NCI-H2227 (cell line): ENCODE results near the gene RIC8A.

Source experiments
- DNase-seq: peaks from one replicate; lab custom pipeline; 2025; ENCODE audit not compliant: unreplicated experiment; lab: John Stamatoyannopoulos, UW

RIC8A gene

DNA sequence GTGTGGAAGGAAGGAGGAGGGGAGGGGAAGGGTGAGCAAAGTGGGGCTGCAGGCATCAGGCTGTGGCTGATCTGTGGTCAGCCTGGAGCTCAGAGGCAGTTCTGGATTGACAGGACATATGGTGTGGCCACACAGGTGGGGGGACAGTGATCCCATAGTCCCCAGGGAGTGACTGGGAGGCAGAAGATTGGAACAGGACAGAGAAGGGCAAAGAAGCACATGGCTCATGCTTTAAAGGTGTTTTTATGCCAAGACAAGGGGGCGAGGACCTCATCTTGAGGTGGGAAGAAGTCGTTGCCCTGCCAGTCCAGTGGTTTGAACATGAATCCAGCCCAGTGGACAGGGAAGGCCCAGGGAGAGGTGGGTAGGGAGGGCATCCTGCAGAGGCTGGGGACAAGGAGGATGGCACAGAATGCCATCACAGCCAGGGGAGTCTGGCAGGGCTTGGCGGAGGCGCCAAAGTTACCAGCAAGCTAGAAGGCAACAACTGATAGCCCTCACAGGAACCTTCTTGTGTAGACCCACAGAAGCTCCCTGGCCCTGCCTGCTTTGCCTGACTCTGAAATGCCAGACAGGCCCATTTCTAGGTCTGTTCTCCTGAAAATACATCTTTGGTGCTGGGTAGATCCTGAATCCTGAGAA lies 3.4 kb upstream of the RIC8A start:
- DNase-seq = no peak

DNA sequence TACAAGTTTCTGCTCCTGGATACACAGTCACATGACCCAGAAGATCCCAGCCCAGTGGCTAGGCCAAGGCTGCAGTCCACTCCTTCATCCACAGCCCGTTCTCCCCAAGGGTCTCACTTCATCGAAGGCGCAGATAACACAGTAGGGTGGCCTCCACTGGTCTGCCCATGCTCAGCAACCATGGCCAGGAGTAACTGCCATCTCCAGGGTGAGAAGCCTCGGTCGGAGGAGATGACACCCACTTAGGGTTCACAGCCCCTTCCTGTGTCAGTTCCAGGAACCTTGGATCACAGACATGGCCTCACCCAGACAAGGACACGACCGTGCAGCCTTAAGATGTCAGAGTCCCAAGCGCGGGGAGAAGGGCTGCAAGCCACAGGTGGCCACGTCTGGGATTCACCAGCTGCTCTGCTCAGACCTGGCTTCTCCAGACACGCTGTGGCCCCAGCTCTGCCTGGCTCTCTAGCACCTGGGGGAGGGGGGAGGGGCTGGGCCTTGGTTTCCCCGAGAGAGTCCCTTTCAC lies 2.9 kb upstream of the RIC8A start:
- no peak for DNase-seq

DNA sequence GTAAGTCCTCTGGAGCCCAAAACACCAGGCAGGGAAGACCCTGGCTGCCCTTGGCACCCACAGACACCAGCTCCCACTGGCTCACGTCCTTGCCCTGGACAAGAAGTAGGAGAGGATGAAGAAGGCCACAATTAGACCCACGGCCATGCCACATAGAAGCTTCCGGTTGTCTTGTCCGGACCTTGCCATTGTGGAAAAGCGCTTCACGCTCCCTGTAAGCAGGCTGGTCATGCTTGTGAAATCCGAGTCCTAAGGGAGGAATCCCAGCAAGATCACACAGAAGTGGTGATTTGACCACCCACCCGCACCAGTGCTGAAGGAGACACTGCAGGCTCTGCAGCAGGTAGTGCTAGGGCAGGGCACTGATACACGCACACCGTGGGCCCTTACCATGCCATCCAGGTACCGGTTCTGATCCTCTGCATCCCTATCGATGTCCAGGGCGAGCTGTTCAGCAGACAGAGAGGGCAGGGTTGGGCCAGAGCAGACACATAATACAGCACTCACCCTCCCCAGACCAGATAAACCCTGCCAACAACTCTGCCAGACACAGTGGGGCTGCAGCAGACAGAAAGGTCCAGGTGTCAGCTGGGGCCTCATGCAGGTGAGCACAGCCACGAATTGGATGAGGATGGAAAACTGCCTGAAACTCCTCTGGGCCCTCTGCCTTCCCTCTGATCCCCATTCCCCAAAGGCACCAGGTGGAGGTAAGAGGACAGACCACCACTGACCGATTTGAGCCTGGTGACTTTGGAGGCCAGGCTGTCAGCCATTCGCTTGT lies 2.1 kb upstream of the RIC8A start:
- DNase-seq = no peak

DNA sequence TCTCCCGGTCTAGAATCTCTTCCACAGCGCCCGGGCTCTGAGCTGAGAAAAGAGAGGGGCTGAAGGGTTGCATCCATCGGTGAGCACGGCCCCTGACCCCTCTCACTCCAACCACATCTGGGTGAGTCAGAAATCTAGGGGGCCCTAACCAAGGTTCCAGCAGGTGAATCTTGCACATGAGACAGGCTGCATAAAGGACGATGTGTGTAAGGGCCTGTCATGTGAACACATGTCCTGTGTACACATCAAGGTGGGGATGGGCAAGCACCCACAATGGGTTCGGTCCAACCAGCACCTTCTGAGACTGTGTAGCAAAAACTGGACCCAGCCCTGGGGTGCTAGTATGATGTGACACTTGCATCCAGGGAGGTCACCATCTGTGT lies 1.5 kb upstream of the RIC8A start:
- no peak for DNase-seq

DNA sequence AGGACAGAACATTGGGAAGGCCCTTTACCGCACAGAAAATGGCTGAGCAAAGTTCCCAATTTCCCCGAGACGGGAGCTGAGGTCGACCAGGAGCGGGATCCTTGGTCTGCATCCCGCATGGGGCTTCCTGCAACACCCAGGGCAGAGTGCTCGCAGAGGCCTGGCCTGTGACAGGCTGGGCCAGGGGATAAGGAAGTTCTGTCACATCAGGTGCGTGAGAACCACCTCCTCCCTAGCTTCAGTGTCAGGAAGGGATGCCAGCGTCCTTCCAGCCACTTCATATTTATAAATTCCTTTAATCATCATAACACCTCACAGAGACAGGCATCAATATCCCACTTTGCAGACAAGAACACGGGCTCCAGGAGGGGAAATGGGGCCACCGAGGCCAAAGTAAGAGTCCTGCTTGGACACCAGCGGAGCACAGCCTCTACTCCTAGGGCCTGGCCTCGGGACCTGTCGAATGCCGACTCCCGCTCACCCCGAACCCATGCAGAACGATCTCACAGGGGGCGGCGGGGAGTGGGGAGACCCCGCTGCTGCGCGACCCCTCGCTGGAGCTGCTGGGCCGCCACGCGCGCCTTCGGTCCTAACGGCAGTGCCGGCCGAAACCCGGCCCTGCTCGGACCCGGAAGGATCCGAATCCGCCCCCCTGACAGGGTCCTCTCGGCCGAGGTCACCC lies 841 bp upstream of the RIC8A start:
- DNase-seq = no peak

DNA sequence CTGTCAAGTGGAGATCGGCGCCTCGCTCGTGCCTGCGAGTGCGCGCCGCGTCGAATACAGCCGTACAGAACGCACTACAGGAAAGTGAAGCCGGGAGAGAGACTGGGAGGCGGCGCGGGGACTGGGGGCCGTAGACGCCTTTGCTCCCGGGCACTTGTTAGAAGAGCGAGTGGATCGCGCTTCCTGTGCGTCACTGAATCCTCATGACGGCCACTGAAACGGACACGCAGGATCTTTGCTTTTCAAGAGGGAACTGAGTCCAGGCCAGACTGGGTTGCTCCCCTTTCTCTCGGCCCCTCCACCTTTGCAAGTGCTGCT lies 314 bp downstream of the RIC8A start:
- DNase-seq = no peak

DNA sequence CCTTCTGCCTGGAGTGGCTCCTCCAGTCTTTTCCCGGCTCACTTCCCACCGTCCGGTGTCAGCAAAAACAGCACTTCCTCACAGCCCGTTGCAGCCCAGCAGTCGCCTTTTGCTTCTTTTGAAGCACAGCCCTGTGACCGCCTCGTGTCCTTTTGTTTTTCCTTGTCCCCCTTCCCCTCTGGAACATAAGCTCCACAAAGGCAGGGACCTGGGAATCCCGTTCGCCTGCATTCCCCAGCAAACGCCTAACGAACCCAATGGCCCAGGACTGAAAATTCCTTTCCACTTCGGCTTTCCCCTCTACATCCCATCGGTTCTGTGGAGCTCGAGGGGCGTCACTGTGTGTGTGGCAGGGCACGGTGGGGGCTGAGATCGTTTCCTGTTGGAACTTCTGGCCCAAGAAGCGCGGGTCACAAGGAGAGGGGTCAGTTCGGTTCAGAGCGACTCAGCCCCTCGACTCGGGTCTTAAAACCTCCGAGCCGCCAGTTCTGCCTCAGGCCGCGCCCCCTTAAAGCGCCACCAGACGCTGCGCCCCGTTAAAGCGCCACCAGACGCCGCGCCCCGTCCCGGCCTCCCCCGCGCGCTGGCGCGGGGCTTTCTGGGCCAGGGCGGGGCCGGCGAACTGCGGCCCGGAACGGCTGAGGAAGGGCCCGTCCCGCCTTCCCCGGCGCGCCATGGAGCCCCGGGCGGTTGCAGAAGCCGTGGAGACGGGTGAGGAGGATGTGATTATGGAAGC lies 841 bp downstream of the RIC8A start:
- peak; percentile 90 for DNase-seq

DNA sequence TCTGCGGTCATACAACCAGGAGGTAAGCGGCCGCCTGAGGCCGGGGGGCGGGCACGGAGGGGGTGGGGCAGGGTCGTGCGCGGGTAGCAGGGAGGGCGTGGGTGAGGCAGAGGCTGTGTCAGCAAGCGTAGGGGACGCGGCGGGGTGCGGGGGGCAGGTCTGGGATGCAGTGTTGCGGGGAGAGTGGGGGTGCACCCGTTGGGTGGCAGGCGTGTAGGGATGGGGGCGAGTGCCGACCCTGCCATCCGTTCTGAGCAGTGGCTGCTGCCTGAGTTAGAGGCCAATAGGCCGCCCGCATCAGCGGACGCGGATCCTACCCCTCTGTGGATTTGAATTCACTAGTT lies 1.4 kb downstream of the RIC8A start:
- DNase-seq = no peak

DNA sequence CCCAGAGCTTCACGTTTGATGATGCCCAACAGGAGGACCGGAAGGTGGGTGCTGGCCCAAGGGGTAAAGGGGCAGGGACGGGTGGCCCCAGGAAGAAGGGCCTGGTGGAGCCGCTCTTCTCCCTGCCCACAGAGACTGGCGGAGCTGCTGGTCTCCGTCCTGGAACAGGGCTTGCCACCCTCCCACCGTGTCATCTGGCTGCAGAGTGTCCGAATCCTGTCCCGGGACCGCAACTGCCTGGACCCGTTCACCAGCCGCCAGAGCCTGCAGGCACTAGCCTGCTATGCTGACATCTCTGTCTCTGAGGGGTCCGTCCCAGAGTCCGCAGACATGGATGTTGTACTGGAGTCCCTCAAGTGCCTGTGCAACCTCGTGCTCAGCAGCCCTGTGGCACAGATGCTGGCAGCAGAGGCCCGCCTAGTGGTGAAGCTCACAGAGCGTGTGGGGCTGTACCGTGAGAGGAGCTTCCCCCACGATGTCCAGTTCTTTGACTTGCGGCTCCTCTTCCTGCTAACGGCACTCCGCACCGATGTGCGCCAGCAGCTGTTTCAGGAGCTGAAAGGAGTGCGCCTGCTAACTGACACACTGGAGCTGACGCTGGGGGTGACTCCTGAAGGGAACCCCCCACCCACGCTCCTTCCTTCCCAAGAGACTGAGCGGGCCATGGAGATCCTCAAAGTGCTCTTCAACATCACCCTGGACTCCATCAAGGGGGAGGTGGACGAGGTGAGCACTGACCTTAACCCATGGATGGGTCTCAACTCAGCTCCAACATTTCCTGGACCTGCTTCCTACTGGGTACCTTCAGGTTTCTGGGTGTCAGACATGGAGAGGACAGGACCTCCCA lies 2.0 kb downstream of the RIC8A start:
- peak; percentile 27 for DNase-seq

DNA sequence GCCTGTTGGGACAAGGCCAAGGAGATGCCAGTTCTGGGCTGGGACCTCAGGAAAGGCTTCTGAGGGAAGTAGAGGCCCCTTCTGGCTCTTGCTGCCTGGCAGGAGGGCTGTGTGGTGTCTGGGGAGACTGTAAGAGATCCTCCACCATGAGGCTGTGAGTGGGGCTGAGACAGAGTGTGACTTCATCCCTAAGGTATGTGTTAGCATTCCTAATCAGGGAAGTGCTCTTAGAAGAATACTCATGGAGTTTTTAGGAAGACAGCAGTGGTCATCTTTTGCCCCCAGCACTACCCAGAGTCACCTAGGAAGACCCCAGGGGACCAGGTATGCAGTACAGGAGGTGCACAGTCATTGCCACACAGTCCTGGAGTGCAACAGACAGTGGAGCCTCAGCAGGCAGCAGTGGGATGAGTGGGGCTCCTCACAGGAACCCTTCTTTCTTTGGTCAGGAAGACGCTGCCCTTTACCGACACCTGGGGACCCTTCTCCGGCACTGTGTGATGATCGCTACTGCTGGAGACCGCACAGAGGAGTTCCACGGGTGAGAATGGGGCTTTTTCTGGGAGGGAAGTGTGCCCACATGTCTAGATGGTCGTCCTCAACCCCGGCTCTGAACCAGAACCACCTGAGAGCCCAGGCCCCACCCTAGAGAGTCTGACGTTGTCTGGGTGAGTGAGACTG lies 2.8 kb downstream of the RIC8A start:
- DNase-seq = no peak

DNA sequence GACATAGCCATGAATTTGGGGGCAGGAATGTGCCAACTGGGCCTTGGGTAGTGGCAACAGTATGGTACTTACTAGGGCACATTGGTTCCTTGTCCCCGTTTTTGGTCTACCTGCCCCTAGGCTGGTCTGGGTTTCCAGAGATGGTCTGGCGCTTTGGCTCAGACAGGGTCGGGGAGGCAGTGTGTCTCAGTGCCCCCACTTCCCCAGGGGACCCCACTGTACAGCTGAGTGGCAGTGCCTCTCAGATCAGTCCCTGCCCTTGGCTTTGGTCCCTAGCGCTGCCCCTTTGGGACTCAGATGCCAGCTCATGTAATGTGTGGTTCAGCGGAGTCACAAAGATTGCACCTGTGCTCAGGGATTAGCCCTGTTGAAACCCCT lies 3.3 kb downstream of the RIC8A start:
- no peak for DNase-seq

DNA sequence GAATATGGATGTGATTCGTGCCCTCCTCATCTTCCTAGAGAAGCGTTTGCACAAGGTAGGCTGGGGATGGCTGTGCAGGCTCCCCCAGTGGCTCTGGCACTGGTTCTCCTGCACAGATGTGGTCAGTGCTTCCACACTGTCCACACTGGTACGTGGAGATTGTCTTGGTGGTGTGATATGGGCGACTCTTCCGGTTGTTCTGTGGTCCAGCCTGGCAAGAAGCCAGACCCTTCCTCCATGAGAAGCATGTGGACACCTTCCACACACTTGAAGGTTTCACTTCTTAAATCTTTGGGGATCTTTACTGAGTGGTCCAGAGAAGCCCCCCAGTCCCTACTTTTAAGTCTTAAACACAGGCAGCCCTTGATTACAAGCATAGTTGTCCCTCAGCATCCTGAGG lies 3.8 kb downstream of the RIC8A start:
- DNase-seq = no peak

DNA sequence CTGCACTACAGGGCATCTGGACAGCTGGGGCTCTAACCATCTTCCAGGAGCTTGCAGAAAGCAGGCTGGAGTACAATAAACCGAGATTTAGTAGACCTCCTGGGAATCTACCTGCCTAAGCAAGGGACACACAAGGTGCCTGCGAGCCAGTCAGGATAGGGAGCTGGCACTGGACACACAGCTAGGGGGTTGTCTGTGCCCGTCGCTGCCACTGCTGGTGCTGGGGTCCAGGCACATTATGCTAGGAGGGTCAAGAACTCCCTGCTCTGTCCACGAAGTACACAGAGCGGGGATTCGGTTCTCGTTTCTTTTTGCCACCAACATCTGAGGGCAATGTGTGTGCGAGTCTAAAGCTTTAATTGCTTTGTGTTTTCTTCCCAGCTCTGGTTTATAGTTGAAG lies 4.2 kb downstream of the RIC8A start:
- DNase-seq = no peak

DNA sequence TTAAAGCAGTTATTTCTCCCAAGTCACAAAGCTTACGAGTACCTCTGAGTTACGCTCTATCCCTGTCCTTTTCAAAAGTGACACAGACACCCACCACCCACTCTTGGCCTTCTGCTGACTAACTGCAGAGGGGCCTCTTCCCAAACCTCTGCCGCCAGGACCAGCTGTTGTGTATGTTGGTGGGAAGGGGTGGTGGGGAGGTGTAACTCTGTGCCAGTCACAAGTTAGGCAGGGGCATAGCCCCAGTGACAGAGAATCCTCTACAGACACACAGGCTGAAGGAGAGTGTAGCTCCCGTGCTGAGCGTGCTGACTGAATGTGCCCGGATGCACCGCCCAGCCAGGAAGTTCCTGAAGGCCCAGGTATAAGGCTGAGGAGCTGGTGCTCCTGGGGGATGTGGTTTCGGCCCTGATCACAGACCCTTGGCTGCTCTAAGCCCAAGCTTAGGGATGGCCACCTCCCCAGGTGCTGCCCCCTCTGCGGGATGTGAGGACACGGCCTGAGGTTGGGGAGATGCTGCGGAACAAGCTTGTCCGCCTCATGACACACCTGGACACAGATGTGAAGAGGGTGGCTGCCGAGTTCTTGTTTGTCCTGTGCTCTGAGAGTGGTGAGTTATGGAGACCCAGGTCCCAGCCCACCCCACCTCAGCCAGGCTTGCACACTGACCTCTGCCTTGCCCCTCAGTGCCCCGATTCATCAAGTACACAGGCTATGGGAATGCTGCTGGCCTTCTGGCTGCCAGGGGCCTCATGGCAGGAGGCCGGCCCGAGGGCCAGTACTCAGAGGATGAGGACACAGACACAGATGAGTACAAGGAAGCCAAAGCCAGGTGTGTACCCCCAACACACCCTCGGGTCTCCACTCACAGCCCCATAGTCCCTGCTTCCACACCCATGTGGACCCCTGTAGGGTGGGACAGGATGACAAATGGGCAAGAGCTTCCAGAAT lies 4.9 kb downstream of the RIC8A start:
- no peak for DNase-seq

DNA sequence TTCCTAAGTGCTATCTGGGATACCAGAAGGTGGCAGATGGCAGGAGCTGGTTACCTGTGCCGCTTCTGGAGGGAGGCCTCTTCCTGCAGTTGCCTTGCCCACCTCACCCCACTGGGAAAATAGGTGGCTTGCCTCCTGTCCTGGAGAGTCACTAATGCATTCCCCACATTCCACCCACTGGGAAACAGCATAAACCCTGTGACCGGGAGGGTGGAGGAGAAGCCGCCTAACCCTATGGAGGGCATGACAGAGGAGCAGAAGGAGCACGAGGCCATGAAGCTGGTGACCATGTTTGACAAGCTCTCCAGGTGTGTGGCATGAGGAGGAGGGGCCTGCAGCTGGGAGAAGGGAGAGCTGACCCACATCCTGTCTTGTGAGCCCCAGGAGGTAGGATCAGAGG lies 5.6 kb downstream of the RIC8A start:
- no peak for DNase-seq

DNA sequence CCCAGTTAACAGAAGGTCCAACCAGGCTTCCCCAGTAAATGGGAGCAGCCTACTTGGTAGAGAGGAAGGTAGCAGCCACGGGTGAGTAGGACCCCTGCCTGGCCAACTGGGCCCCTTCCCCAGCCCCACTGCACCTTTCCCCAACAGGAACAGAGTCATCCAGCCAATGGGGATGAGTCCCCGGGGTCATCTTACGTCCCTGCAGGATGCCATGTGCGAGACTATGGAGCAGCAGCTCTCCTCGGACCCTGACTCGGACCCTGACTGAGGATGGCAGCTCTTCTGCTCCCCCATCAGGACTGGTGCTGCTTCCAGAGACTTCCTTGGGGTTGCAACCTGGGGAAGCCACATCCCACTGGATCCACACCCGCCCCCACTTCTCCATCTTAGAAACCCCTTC lies 6.6 kb downstream of the RIC8A start:
- no peak for DNase-seq

DNA sequence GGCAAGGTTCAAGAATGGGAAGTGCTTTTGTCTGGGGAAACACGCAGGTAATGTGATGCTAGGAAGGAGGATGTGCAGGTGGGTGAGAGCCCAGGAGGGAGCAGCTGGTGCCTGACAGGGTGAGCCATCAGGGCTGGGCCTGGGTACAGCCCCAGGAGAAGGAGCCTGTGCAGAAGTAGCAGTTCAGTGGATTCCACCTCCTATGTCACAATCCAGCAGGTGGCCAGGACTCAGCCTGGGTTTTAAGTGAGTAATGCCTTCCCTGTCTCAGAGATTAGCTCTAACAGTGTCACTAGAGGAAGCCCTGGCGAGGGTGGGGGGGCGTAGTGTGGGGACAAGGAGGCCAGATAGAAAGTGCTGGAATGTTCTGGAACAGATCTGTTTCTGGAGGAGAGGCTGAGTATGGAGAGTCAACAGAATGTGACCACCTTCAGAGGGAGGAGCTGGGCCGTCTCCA lies 8.1 kb downstream of the RIC8A start:
- no peak for DNase-seq

DNA sequence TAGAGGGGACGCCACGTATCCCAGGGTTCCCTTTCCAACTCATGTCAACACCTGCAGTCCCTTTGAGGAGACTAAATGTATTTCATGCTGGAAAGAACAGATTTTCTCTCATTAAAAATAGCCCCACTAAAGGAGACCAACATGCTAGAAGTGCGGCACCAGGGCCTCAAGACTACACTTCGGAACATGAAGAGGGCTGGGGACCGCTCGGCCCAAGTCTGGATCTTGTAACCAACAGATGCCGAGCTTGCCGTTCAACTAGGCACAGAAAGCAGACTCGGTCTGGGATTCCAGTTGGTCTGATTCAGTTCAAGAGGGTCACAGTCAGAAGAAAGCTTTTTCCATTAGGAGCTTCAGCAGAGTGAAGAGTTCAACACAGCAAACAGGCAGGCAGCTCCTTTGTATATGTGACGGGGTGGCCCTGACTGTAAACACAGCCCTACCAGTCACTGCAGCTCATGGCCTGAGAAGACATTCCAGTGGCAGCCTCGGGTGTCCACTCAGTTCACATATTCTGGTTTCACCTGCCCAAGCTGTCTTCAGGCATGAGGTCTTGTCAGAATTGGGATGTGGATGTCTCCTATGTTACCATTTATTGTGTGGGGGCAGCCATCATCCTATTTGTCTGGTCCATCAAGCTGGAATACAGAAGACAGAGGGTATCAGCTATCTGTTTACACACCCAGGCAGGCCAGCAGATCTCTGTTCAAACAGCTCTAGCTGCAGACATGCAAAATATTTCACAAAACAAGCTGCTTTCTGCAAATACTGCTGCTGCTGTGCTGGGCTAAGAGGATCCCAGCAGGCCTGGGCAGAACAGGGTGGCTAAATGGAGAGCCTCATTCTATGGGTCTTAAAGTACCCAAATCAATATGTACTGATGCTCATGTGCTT lies 8.8 kb downstream of the RIC8A start:
- no peak for DNase-seq
